Measurements from ENCODE around the gene NPRL2. TPM values are rescaled to one million over a fixed set of nuclear protein-coding genes. Genes with fewer than 3 reads are reported as not detected.

Gene NPRL2
- total RNA-seq, 1 donor from 2014 or later: 30.4 TPM

DNA sequence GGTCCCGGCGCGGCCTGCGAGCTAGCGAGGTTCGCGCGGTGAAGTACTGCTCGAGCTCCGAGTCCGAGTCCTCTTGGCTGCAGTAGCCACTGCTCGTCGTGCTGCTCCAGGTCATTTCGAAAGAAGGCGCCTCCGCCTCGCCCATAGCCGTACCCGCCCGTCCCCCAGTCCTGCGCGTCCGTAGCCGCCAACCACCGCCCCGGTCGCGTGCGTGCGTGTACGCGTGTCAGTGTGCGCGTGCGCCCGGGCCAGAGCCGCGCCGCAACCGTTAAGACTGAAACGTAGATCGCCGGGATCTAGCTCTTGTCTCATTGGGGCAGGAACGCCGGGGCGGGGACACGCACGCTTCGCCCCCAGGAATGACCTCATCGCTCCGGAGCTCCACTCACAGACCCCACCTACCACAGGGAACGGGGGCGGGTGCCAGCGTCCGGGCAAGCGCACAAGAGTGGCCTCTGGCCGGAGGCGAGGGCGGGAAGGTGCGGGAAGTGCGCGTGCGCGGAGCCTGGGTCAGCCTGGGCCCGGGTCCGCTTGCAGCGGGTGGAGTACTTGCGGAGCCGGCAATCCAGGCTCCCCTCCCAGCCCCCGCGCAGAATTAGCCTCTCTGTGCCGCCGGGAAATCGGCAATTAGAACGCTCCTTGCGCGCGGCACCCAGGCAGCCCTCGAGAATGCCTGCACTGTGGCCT is 13.3 kb downstream of the NPRL2 start:
- Mint-ChIP-seq H3K27ac (ENCODE audit: unreplicated experiment) (peak overlapping the region; percentile 93), H3K36me3 (ENCODE audit: unreplicated experiment) (peaks cover 4% of the 10 kb centered on the region), H3K27me3 (ENCODE audit: unreplicated experiment) (peaks cover 27% of the 10 kb centered on the region), H3K9me3 (ENCODE audit: unreplicated experiment) (peaks cover 20% of the 10 kb centered on the region), H3K4me1 (ENCODE audit: low read depth, unreplicated experiment) (peaks cover 29% of the 10 kb centered on the region), H3K4me3 (ENCODE audit: unreplicated experiment) (peak overlapping the region; percentile 93)
- TF ChIP-seq, protein P1, sequence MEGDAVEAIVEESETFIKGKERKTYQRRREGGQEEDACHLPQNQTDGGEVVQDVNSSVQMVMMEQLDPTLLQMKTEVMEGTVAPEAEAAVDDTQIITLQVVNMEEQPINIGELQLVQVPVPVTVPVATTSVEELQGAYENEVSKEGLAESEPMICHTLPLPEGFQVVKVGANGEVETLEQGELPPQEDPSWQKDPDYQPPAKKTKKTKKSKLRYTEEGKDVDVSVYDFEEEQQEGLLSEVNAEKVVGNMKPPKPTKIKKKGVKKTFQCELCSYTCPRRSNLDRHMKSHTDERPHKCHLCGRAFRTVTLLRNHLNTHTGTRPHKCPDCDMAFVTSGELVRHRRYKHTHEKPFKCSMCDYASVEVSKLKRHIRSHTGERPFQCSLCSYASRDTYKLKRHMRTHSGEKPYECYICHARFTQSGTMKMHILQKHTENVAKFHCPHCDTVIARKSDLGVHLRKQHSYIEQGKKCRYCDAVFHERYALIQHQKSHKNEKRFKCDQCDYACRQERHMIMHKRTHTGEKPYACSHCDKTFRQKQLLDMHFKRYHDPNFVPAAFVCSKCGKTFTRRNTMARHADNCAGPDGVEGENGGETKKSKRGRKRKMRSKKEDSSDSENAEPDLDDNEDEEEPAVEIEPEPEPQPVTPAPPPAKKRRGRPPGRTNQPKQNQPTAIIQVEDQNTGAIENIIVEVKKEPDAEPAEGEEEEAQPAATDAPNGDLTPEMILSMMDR (IDR thresholded peaks at IDR 0.05; ENCODE audit: partially characterized antibody, unreplicated experiment): no peak
- DNase-seq: peak; percentile 99

DNA sequence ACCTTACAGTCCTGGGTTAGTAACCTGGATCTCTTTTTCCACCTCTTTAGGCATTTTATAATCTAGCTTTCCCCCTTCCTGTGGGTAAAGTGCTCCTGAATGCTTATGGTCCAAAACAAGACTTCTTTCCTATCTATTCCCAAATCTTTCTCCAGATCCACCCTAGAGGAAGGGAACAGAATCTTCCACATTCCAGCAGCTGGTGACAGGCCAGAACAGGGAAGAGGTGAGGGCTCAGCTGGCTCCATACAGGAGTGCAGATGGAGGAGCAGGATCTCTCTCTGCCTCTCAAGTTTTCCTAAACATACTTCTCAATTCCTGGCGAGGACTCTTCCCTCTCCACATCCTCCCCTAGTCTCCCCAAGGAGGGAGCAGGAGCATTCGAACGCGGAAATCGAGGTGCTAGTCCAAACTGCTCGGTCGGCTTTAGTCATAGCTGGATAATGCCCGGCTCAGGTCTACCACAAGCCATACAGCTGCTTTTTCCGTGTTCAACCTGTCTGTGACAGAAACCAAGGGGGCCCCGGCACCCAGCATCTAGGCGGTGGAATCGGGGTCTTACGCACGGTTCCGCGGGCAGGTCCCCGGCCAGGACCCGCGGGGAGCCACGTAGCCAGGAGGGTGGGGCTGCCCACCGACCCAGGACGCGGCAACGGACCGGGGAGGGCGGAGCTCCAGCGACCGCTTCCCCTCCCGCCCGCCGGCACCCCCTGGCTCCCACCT is 14.0 kb downstream of the NPRL2 start:
- TF ChIP-seq, protein P1 (IDR thresholded peaks at IDR 0.05; ENCODE audit: partially characterized antibody, unreplicated experiment): no peak
- H3K4me3 Mint-ChIP-seq (ENCODE audit: unreplicated experiment): peak overlapping the region; percentile 100
- no peak for DNase-seq
- peaks cover 29% of the 10 kb centered on the region for H3K4me1 Mint-ChIP-seq (ENCODE audit: low read depth, unreplicated experiment)
- peaks cover 21% of the 10 kb centered on the region for H3K9me3 Mint-ChIP-seq (ENCODE audit: unreplicated experiment)
- H3K27me3 Mint-ChIP-seq (ENCODE audit: unreplicated experiment): peaks cover 26% of the 10 kb centered on the region
- peak overlapping the region; percentile 98 for H3K27ac Mint-ChIP-seq (ENCODE audit: unreplicated experiment)
- H3K36me3 Mint-ChIP-seq (ENCODE audit: unreplicated experiment): peaks cover 4% of the 10 kb centered on the region

- Mint-ChIP-seq H3K4me1 (ENCODE audit: low read depth, unreplicated experiment) (peaks cover 26% of the 10 kb centered on the region), H3K27me3 (ENCODE audit: unreplicated experiment) (peaks cover 16% of the 10 kb centered on the region), H3K9me3 (ENCODE audit: unreplicated experiment) (peaks cover 17% of the 10 kb centered on the region), H3K27ac (ENCODE audit: unreplicated experiment) (peak overlapping the region; percentile 82), H3K36me3 (ENCODE audit: unreplicated experiment) (peaks cover under 1% of the 10 kb centered on the region), H3K4me3 (ENCODE audit: unreplicated experiment) (peak overlapping the region; percentile 76)
- DNase-seq: no peak
- TF ChIP-seq, protein P1 (IDR thresholded peaks at IDR 0.05; ENCODE audit: partially characterized antibody, unreplicated experiment): no peak
Measured at GRCh38 chr3:50334339-50335075, 16.1 kb downstream of the NPRL2 start.

- Mint-ChIP-seq H3K4me1 (ENCODE audit: low read depth, unreplicated experiment) (peaks cover 22% of the 10 kb centered on the region), H3K27ac (ENCODE audit: unreplicated experiment) (peak overlapping the region; percentile 82), H3K27me3 (ENCODE audit: unreplicated experiment) (peaks cover 12% of the 10 kb centered on the region), H3K4me3 (ENCODE audit: unreplicated experiment) (peak overlapping the region; percentile 76), H3K9me3 (ENCODE audit: unreplicated experiment) (peaks cover 15% of the 10 kb centered on the region), H3K36me3 (ENCODE audit: unreplicated experiment) (no peaks in the 10 kb centered on the region)
- TF ChIP-seq, protein P1 (IDR thresholded peaks at IDR 0.05; ENCODE audit: partially characterized antibody, unreplicated experiment): no peak
- DNase-seq: no peak
Measured at GRCh38 chr3:50333744-50334328, 16.7 kb downstream of the NPRL2 start.
